ENCODE measurements around the gene DCUN1D3.

The DCUN1D3 gene

GRCh38 chr16:20844054-20844453, 56.1 kb downstream of the DCUN1D3 start:
- Histone ChIP-seq H3K4me1 (peaks cover 21 to 35% (median 27%) of the 10 kb centered on the region in 10 experiments), H3K4me3 (no peak overlapping the region), H3K27ac (peak overlapping the region in 3 of 11 experiments; percentile 7 to 20 (median 11); a peak in 3 of 22 replicates), H4K20me1 (no peaks in the 10 kb centered on the region), H3K36me3 (no peaks in the 10 kb centered on the region; a peak in 1 of 22 replicates), H3K27me3 (no peaks in the 10 kb centered on the region), H3K9ac (no peak overlapping the region), H3K9me3 (replicated peaks in 1 of 11) (0 out of 22 replicates have a peak, but pooled peaks cover 0 to 4% (median 0%) of the 10 kb centered on the region in 11 experiments), H3K4me2 (peak overlapping the region; percentile 35 to 72 (median 61); a peak in 19 of 22 replicates)
- no peak for TF ChIP-seq Cebpa-rat (IDR thresholded peaks at IDR 0.05)

- no peak for TF ChIP-seq Cebpa-rat (IDR thresholded peaks at IDR 0.05)
- Histone ChIP-seq H3K4me2 (peak overlapping the region in 1 of 11 experiments; percentile 46; a peak in 1 of 22 replicates), H3K36me3 (no peaks in the 10 kb centered on the region), H3K4me1 (peaks cover 13 to 26% (median 18%) of the 10 kb centered on the region in 10 experiments), H3K9ac (no peak overlapping the region), H3K27ac (no peak overlapping the region), H3K27me3 (no peaks in the 10 kb centered on the region), H3K4me3 (no peak overlapping the region), H4K20me1 (no peaks in the 10 kb centered on the region), H3K9me3 (replicated peaks in 1 of 11) (peaks cover 18 to 29% (median 23%) of the 10 kb centered on the region in 11 experiments)
These were observed 60.7 kb downstream of the DCUN1D3 start for GRCh38 chr16:20839504-20839903.

GRCh38 chr16:20838240-20838639, 61.9 kb downstream of the DCUN1D3 start:
- Histone ChIP-seq H4K20me1 (no peaks in the 10 kb centered on the region), H3K4me2 (peak overlapping the region in 7 of 11 experiments; percentile 11 to 58 (median 39); a peak in 11 of 22 replicates), H3K27ac (peak overlapping the region in 8 of 11 experiments; percentile 9 to 72 (median 49); a peak in 12 of 22 replicates), H3K9ac (peak overlapping the region in 3 of 11 experiments; percentile 11 to 25 (median 18); a peak in 3 of 22 replicates), H3K27me3 (no peaks in the 10 kb centered on the region), H3K4me1 (peaks cover under 1 to 16% (median 6%) of the 10 kb centered on the region in 10 experiments; a peak in 17 of 20 replicates), H3K4me3 (no peak overlapping the region), H3K36me3 (no peaks in the 10 kb centered on the region), H3K9me3 (replicated peaks in 1 of 11) (peaks cover 18 to 33% (median 25%) of the 10 kb centered on the region in 11 experiments)
- no peak for TF ChIP-seq Cebpa-rat (IDR thresholded peaks at IDR 0.05)

GRCh38 chr16:20833086-20833485, 67.1 kb downstream of the DCUN1D3 start:
- Histone ChIP-seq H3K4me3 (no peak overlapping the region), H4K20me1 (no peaks in the 10 kb centered on the region), H3K36me3 (no peaks in the 10 kb centered on the region), H3K27me3 (no peaks in the 10 kb centered on the region), H3K4me1 (peaks cover 0 to 5% (median 0%) of the 10 kb centered on the region in 10 experiments; a peak in 6 of 20 replicates), H3K9me3 (replicated peaks in 1 of 11) (peaks cover 18 to 33% (median 25%) of the 10 kb centered on the region in 11 experiments), H3K4me2 (no peak overlapping the region), H3K27ac (no peak overlapping the region), H3K9ac (no peak overlapping the region)
- TF ChIP-seq Cebpa-rat (IDR thresholded peaks at IDR 0.05) = no peak

- TF ChIP-seq Cebpa-rat (IDR thresholded peaks at IDR 0.05) = no peak
- H3K9me3 ChIP-seq (replicated peaks in 1 of 11) = peaks cover 2 to 14% (median 6%) of the 10 kb centered on the region in 11 experiments; a peak in 10 of 22 replicates
- H4K20me1 ChIP-seq = no peaks in the 10 kb centered on the region
- H3K4me2 ChIP-seq = no peak overlapping the region
- H3K4me1 ChIP-seq = no peaks in the 10 kb centered on the region
- H3K9ac ChIP-seq = no peak overlapping the region
- H3K36me3 ChIP-seq = no peaks in the 10 kb centered on the region
- no peaks in the 10 kb centered on the region for H3K27me3 ChIP-seq
- no peak overlapping the region for H3K4me3 ChIP-seq
- no peak overlapping the region for H3K27ac ChIP-seq
These were observed 69.8 kb downstream of the DCUN1D3 start for GRCh38 chr16:20830372-20830771.

- no peak overlapping the region for H3K27ac ChIP-seq
- no peak for TF ChIP-seq Cebpa-rat (IDR thresholded peaks at IDR 0.05)
- H3K27me3 ChIP-seq = no peaks in the 10 kb centered on the region
- H3K4me1 ChIP-seq = no peaks in the 10 kb centered on the region
- H3K9ac ChIP-seq = no peak overlapping the region
- no peak overlapping the region for H3K4me3 ChIP-seq
- H3K4me2 ChIP-seq = no peak overlapping the region
- no peaks in the 10 kb centered on the region for H4K20me1 ChIP-seq
- no peaks in the 10 kb centered on the region for H3K36me3 ChIP-seq
- H3K9me3 ChIP-seq (replicated peaks in 1 of 11) = peaks cover 0 to 6% (median 0%) of the 10 kb centered on the region in 11 experiments; a peak in 5 of 22 replicates
These were observed 70.6 kb downstream of the DCUN1D3 start for GRCh38 chr16:20829536-20829935.

- no peak overlapping the region for H3K27ac ChIP-seq
- no peak overlapping the region for H3K9ac ChIP-seq
- H4K20me1 ChIP-seq = no peaks in the 10 kb centered on the region
- peaks cover 0 to 5% (median 0%) of the 10 kb centered on the region in 11 experiments; a peak in 2 of 22 replicates for H3K9me3 ChIP-seq (replicated peaks in 1 of 11)
- no peak for TF ChIP-seq Cebpa-rat (IDR thresholded peaks at IDR 0.05)
- H3K4me2 ChIP-seq = no peak overlapping the region
- no peaks in the 10 kb centered on the region for H3K36me3 ChIP-seq
- H3K4me3 ChIP-seq = no peak overlapping the region
- H3K4me1 ChIP-seq = peaks cover 12 to 18% (median 15%) of the 10 kb centered on the region in 10 experiments
- no peaks in the 10 kb centered on the region for H3K27me3 ChIP-seq
These were observed 74.1 kb downstream of the DCUN1D3 start for GRCh38 chr16:20826039-20826566.

- H3K9me3 ChIP-seq (replicated peaks in 1 of 11) = peaks cover 0 to 5% (median 0%) of the 10 kb centered on the region in 11 experiments; a peak in 3 of 22 replicates
- peak overlapping the region in 5 of 11 experiments; percentile 7 to 45 (median 30); a peak in 6 of 22 replicates for H3K27ac ChIP-seq
- TF ChIP-seq Cebpa-rat (IDR thresholded peaks at IDR 0.05) = no peak
- H3K4me3 ChIP-seq = no peak overlapping the region
- H3K4me2 ChIP-seq = peak overlapping the region; percentile 47 to 82 (median 54); a peak in 21 of 22 replicates
- H4K20me1 ChIP-seq = no peaks in the 10 kb centered on the region
- no peaks in the 10 kb centered on the region for H3K36me3 ChIP-seq
- no peaks in the 10 kb centered on the region for H3K27me3 ChIP-seq
- H3K4me1 ChIP-seq = peaks cover 12 to 18% (median 15%) of the 10 kb centered on the region in 10 experiments
- H3K9ac ChIP-seq = no peak overlapping the region
These were observed 77.4 kb downstream of the DCUN1D3 start for GRCh38 chr16:20822521-20823325.

DNA sequence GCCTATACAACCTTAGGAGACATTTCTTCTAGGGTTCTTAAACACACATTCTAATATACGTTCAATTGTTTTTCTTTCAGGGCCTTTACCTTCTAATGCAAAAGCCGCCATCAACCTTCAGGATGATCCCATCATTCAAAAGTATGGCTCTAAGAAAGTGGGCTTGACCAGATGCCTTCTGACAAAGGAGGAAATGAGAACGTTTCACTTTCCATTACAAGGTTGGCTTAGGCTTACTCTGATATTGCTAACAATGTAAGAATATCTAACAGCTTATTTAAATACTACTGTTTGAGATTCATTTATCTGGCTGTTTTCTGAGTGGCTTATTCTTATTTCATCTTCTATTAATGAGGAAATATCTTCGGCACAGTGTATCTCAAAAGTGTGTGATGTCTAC, 78.5 kb downstream of the DCUN1D3 start:
- Histone ChIP-seq H3K4me2 (peak overlapping the region in 6 of 11 experiments; percentile 47 to 82 (median 68); a peak in 9 of 22 replicates), H3K4me1 (peaks cover 12 to 18% (median 15%) of the 10 kb centered on the region in 10 experiments), H3K9me3 (replicated peaks in 1 of 11) (peaks cover 0 to 5% (median 0%) of the 10 kb centered on the region in 11 experiments; a peak in 3 of 22 replicates), H3K27me3 (no peaks in the 10 kb centered on the region), H4K20me1 (no peaks in the 10 kb centered on the region), H3K9ac (no peak overlapping the region), H3K4me3 (no peak overlapping the region), H3K27ac (peak overlapping the region in 2 of 11 experiments; percentile 42 to 45; a peak in 3 of 22 replicates), H3K36me3 (no peaks in the 10 kb centered on the region)
- TF ChIP-seq Cebpa-rat (IDR thresholded peaks at IDR 0.05) = no peak

All from BLaER1 treated with 17β-estradiol and CSF1 and Interleukin-3, amounts not matched to agents 10 nM and 100 nM (cell line).